GM19193 (cell line): ENCODE results near the gene PFDN1.

ENCODE experiments used
- POLR2A ChIP-seq: IDR thresholded peaks from 4 replicates; pipeline ENCODE4 v1.6.1; 2011; ENCODE audit not compliant: insufficient read depth, insufficient read length; ENCODE audit errors: extremely low read depth

Gene PFDN1

GRCh38 chr5:140208065-140208464 lies 94.8 kb downstream of the PFDN1 start:
- TF ChIP-seq POLR2A: no peak

- no peak for TF ChIP-seq POLR2A
Observed at GRCh38 chr5:140207250-140207964, 95.5 kb downstream of the PFDN1 start.

- no peak for TF ChIP-seq POLR2A
Observed at GRCh38 chr5:140205952-140206351, 96.9 kb downstream of the PFDN1 start.

GRCh38 chr5:140205216-140205615 lies 97.7 kb downstream of the PFDN1 start:
- no peak for TF ChIP-seq POLR2A

- TF ChIP-seq POLR2A: no peak
Observed at GRCh38 chr5:140202610-140203009, 100.3 kb downstream of the PFDN1 start.

- TF ChIP-seq POLR2A: no peak
Observed at GRCh38 chr5:140202078-140202477, 100.8 kb downstream of the PFDN1 start.

- TF ChIP-seq POLR2A: no peak
Observed at GRCh38 chr5:140197023-140197422, 105.9 kb downstream of the PFDN1 start.

- no peak for TF ChIP-seq POLR2A
Observed at GRCh38 chr5:140196115-140196814, 106.6 kb downstream of the PFDN1 start.
